ENCODE results near the gene SMARCA1.

DNA sequence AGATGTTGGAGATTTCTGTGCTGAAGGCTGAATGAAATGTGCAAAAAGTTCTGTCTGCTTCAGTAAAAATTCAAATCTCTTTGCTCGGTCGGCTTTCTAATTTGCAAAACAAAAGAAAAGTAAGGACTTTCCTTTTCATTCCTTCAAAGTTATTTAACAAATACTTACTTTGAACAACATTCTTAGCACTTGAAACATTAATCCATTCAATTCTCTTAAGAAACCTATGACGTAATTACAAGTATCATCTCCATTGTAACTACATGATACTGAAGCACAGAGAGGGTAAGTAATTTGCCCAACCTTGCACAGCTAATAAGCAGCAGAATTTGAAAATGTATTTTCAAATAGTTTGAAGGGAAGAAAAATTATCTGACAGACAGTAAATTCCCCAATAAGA is 6.9 kb downstream of the SMARCA1 start:
- TF ChIP-seq CTCF (IDR thresholded peaks at IDR 0.05) (no peak), POLR2A (IDR thresholded peaks at IDR 0.05) (no peak)
